Measurements from ENCODE around the gene ST8SIA2.

Gene ST8SIA2

GRCh38 chr15:92394309-92395097, 822 bp downstream of the ST8SIA2 start:
- TF ChIP-seq, protein P1, sequence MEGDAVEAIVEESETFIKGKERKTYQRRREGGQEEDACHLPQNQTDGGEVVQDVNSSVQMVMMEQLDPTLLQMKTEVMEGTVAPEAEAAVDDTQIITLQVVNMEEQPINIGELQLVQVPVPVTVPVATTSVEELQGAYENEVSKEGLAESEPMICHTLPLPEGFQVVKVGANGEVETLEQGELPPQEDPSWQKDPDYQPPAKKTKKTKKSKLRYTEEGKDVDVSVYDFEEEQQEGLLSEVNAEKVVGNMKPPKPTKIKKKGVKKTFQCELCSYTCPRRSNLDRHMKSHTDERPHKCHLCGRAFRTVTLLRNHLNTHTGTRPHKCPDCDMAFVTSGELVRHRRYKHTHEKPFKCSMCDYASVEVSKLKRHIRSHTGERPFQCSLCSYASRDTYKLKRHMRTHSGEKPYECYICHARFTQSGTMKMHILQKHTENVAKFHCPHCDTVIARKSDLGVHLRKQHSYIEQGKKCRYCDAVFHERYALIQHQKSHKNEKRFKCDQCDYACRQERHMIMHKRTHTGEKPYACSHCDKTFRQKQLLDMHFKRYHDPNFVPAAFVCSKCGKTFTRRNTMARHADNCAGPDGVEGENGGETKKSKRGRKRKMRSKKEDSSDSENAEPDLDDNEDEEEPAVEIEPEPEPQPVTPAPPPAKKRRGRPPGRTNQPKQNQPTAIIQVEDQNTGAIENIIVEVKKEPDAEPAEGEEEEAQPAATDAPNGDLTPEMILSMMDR (IDR thresholded peaks at IDR 0.05; ENCODE audit: extremely low read depth, insufficient read depth, missing control alignments) = no peak
- in situ Hi-C loops (cut with MboI; ENCODE audit: low pct_unique_long_range_greater_than_20kb, low sequenced_read_pairs, unreplicated experiment) = no loop called here
- DNase-seq (ENCODE audit: low spot score) = no peak

- no peak for DNase-seq (ENCODE audit: low spot score)
- in situ Hi-C loops (cut with MboI; ENCODE audit: low pct_unique_long_range_greater_than_20kb, low sequenced_read_pairs, unreplicated experiment) = no loop called here
- TF ChIP-seq, protein P1 (IDR thresholded peaks at IDR 0.05; ENCODE audit: extremely low read depth, insufficient read depth, missing control alignments) = no peak
Measured at GRCh38 chr15:92395098-92395635, 1.5 kb downstream of the ST8SIA2 start.

- DNase-seq (ENCODE audit: low spot score) = no peak
- TF ChIP-seq, protein P1 (IDR thresholded peaks at IDR 0.05; ENCODE audit: extremely low read depth, insufficient read depth, missing control alignments) = no peak
- in situ Hi-C loops (cut with MboI; ENCODE audit: low pct_unique_long_range_greater_than_20kb, low sequenced_read_pairs, unreplicated experiment) = no loop called here
Measured at GRCh38 chr15:92399271-92399950, 5.7 kb downstream of the ST8SIA2 start.

- TF ChIP-seq, protein P1 (IDR thresholded peaks at IDR 0.05; ENCODE audit: extremely low read depth, insufficient read depth, missing control alignments) = no peak
- no peak for DNase-seq (ENCODE audit: low spot score)
- in situ Hi-C loops (cut with MboI; ENCODE audit: low pct_unique_long_range_greater_than_20kb, low sequenced_read_pairs, unreplicated experiment) = no loop called here
Measured at GRCh38 chr15:92400573-92400972, 6.9 kb downstream of the ST8SIA2 start.

DNA sequence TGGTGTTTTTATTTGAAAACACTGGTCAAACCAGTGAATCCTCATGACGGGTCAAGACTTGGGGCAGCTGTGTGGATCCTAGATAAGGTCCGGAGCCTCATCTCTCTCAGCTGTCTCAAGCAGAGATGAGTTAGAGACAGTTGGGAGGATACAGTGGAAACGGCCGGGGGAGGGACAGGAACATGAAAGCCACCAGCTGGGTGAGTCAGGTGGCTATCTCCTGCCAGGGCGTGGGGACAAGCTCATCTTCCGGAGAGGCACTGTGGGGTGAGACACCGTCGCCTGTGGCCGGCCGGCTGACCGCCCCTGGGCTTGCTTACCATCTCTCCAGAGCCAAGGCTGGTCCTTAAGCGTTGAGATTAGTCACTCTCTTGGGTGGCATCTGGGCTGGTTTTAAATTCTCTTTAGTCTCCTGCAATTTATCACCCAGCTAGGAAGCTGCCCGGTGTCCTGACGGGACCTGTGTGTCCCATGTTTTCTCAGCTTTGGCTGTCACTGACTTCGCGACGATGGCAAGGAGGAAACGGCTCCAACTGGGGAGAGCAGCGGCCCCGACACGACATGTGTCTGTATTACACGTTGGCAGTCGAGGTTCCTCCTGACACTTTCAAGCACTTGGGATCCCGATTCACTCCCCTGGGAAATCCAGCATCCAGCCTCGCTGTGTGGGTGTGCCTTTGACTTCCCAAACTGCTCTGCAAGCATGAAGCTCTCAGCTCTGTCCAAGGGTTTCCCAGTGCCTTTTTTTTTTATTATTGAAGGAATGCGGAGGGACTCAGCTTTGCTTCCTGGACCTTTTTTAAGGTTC, 7.5 kb downstream of the ST8SIA2 start:
- no peak for DNase-seq (ENCODE audit: low spot score)
- TF ChIP-seq, protein P1 (IDR thresholded peaks at IDR 0.05; ENCODE audit: extremely low read depth, insufficient read depth, missing control alignments) = no peak
- in situ Hi-C loops (cut with MboI; ENCODE audit: low pct_unique_long_range_greater_than_20kb, low sequenced_read_pairs, unreplicated experiment) = no loop called here

DNA sequence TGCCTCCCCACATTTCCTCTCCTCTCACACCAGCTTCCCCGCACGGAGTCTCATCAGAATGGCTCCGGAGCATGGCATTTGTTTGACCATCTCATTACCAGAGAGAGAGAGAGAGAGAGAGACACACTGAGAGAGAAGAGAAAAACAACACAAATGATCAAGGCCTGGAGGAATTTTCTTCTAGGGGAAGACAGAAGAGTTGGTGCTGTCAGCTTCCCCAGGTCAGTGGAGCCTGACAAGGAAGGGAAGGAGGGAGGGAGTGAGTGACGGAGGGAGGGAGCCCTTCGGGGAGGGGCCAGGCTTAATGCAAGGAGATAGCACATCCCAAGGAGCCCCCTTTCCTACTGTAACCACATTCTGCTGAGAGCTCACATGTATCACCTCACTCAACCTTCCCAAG, 9.1 kb downstream of the ST8SIA2 start:
- in situ Hi-C loops (cut with MboI; ENCODE audit: low pct_unique_long_range_greater_than_20kb, low sequenced_read_pairs, unreplicated experiment) = no loop called here
- DNase-seq (ENCODE audit: low spot score) = no peak
- TF ChIP-seq, protein P1 (IDR thresholded peaks at IDR 0.05; ENCODE audit: extremely low read depth, insufficient read depth, missing control alignments) = no peak
